ENCODE results near the gene NEURL2.

NEURL2 gene

DNA sequence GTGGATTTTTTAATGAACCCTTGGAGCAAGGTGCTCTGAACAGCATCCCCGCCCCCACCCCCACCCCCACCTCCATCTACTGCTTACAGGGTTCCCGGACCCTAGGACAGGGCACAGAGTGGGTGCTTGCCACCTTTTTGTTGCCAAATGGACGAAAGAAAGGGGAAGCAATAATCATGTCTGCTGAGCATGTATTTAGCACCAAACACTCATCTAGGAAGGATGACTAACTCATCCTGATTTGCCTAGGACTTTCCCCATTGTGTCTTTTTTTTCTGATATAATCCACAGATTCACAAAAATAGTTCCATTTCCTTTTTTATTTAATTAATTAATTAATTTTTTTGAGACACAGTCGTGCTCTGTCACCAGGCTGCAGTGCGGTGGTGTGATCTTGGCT lies 22.1 kb upstream of the NEURL2 start:
- POLR2A ChIA-PET: no interaction called here
- TF ChIP-seq, protein P1, sequence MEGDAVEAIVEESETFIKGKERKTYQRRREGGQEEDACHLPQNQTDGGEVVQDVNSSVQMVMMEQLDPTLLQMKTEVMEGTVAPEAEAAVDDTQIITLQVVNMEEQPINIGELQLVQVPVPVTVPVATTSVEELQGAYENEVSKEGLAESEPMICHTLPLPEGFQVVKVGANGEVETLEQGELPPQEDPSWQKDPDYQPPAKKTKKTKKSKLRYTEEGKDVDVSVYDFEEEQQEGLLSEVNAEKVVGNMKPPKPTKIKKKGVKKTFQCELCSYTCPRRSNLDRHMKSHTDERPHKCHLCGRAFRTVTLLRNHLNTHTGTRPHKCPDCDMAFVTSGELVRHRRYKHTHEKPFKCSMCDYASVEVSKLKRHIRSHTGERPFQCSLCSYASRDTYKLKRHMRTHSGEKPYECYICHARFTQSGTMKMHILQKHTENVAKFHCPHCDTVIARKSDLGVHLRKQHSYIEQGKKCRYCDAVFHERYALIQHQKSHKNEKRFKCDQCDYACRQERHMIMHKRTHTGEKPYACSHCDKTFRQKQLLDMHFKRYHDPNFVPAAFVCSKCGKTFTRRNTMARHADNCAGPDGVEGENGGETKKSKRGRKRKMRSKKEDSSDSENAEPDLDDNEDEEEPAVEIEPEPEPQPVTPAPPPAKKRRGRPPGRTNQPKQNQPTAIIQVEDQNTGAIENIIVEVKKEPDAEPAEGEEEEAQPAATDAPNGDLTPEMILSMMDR (IDR thresholded peaks at IDR 0.05; ENCODE audit: insufficient read depth, low read length, missing control alignments): no peak
- no peak overlapping the region for H3K4me3 ChIP-seq (ENCODE audit: low read depth, low read length)
- DNase-seq (ENCODE audit: low read depth, low spot score): no peak
- CTCF ChIA-PET: no interaction called here

DNA sequence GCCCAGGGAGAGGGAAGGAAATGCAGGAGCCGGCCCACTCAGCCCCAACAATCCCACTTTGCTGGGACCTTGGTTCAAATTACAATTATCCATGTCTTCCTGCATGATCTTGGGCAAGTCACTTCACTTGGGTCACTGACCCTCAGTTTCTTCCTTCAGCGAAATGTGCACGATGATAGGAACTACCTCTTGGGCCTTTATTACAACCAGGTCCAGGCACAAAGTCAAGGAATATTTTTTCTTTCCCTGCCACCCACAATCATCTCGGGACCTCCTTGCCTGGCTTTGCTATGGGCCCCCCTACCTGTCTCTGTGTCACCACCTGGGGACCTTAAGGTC lies 21.3 kb upstream of the NEURL2 start:
- ChIA-PET POLR2A (interaction anchor here (0.8 kb wide), 1 partner anchor 57 kb away, joined by 3 read pairs; no protein-coding TSS in a partner anchor), CTCF (no interaction called here)
- TF ChIP-seq, protein P1 (IDR thresholded peaks at IDR 0.05; ENCODE audit: insufficient read depth, low read length, missing control alignments): no peak
- peak overlapping the region; percentile 57 for H3K4me3 ChIP-seq (ENCODE audit: low read depth, low read length)
- DNase-seq (ENCODE audit: low read depth, low spot score): no peak

DNA sequence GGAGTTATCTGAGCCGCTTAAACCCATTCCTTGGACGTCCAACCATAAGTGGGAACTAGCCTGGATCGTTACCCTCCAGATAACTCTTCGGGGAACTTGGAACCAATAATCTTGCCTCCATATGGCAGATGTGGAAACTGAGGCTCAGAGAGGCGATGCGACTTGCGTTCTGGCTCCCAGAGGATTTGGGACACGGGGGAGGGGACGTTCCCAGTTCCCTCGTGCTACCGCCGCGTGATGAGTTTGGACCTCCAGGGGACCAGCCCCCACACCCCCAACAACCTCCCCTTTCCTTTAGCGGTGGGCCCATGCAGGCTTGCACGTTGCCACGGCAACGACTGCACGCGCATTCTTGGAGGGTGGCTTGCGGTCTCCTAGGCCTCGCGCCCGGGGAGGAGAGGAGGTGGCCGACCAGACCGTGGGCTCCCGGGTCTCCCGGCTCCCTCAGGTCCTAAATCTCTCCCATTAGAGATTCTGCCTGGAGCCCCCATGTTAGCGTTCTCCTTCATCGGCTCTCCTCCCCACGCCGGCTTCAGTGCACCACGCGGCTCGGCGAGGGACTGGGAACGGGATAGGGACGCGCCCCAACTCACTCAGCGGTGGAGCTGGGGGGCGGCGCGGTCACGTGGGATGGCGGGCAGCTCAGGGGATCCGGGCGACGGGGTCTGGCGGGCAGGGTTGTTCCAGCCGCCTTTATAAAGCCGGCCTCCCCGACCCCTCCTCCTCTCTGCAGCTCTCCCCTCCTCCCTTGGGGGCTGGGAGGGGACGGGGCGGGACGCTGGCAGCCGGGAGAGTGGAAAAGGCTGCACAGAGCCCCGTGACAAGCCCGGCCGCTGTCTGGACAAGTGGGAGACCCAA lies 20.7 kb upstream of the NEURL2 start, which contains the start of gene PLTP:
Gene PLTP (minus strand): TSS at position 670 of the 858 bp plus-strand sequence. CDS start 703 bp downstream, outside the sequence.
- DNase-seq (ENCODE audit: low read depth, low spot score): no peak
- CTCF ChIA-PET: no interaction called here
- H3K4me3 ChIP-seq (ENCODE audit: low read depth, low read length): peak within 1 kb of the TSS; percentile 57
- TF ChIP-seq, protein P1 (IDR thresholded peaks at IDR 0.05; ENCODE audit: insufficient read depth, low read length, missing control alignments): no peak
- POLR2A ChIA-PET: interaction anchor here (0.8 to 0.9 kb wide), 3 partner anchors 20 to 57 kb away, joined by 3 read pairs; partner anchors contain the start of genes CTSA, NEURL2 and PCIF1

DNA sequence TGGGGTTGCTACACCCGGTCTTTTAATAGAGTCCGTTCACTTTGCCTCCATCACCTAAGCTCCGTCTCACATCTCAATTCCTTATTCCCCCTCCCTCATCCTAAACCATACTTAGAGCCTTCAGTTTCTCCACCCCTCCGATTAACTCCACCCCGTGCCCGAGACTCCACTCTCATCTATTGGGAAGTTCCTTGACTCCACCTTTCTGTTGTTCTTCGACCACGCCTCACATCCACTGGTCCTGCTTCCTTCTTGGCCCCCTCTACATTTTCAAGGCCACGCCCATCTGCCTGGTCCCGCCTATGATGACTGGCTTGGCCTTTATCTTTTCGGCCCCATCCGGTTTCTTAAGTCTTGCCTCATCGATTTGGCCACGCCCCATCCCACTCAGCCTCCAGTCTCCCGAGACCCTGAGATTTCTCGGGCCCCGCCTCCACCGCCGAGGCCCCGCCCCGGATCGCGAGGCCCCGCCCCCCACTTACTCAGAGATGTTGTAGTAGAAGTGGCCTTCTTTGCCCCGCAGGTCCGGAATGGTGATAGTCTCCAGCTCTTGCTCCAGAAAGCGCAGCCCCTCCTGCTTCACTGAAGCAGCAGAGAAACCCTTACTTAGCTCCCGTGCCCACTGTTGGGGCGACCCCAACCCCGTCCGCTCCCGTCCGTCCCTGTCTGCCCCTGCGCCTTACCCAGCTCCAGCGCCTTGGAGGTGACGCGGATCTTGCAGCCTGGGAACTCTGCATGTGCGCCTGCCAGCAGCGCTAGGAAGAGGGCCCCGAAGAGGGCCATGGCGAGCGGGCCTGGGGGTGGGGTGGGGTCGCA lies 19.9 kb upstream of the NEURL2 start:
- CTCF ChIA-PET: interaction anchor here (1.0 to 3.7 kb wide), 3 partner anchors 17 to 112 kb away, joined by 3 to 22 read pairs (median 5); partner anchors contain the start of genes CTSA and NEURL2
- POLR2A ChIA-PET: interaction anchor here (0.8 to 0.9 kb wide), 2 partner anchors 20 to 23 kb away, joined by 3 read pairs; partner anchors contain the start of genes CTSA, NEURL2 and PCIF1

DNA sequence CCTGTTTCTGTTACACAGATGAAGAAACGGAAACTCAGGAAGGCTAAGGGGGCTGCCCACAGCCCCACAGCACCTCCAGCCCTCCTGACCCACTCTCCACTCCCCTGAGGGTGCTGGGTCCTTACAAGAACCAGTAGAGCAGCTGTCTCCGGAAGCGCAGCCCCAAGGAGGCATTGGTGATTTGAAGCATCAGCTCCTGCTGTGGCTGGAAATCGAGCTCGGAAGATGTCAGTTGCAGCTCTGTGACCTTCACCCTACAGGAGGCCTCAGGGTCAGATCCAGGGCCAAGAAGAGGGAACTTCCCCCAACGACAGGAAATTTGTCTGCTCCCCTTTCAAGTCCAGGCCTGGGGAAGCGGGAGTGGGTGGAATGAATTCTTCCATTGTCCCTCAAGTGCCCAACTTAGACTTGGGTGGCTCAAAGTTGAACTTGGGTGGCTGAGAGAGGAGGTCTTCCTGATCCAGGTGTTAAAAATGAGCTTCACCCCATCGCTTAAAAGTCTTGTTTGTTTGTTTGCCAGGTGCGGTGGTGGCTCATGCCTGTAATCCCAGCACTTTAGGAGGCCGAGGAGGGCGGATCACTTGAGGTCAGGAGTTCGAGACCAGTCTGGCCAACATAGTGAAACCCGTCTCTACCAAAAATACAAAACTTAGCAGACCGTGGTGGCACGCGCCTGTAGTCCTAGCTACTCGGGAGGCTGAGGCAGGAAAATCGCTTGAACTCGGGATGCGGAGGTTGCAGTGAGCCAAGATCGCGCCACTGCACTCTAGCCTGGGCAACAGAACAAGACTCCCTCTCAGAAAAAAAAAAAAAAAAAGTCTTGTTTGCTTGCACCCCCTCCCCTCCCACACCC lies 19.0 kb upstream of the NEURL2 start:
- POLR2A ChIA-PET: interaction anchor here (0.7 kb wide), 1 partner anchor 24 kb away, joined by 3 read pairs; the partner anchor contains the start of gene PCIF1
- CTCF ChIA-PET: interaction anchor here (1.0 to 3.7 kb wide), 4 partner anchors 16 to 111 kb away, joined by 3 to 22 read pairs (median 6); partner anchors contain the start of genes CTSA and NEURL2
- H3K4me3 ChIP-seq (ENCODE audit: low read depth, low read length): peak overlapping the region; percentile 23
- DNase-seq (ENCODE audit: low read depth, low spot score): no peak
- TF ChIP-seq, protein P1 (IDR thresholded peaks at IDR 0.05; ENCODE audit: insufficient read depth, low read length, missing control alignments): no peak

More for the DNA sequence above, 19.9 kb upstream of the NEURL2 start:
- H3K4me3 ChIP-seq (ENCODE audit: low read depth, low read length): peak overlapping the region; percentile 57
- TF ChIP-seq, protein P1 (IDR thresholded peaks at IDR 0.05; ENCODE audit: insufficient read depth, low read length, missing control alignments): no peak
- DNase-seq (ENCODE audit: low read depth, low spot score): peak; percentile 89
